ENCODE measurements around the gene RNF144A. TPM values are rescaled to one million over a fixed set of nuclear protein-coding genes. Genes with fewer than 3 reads are reported as not detected.

RNF144A gene
- total and polyA plus RNA-seq, 2 of the 13 experiments (the other 11 are each of a cell fraction or from before 2014, with no cell fraction given), result 13.9 to 16.5 TPM

DNA sequence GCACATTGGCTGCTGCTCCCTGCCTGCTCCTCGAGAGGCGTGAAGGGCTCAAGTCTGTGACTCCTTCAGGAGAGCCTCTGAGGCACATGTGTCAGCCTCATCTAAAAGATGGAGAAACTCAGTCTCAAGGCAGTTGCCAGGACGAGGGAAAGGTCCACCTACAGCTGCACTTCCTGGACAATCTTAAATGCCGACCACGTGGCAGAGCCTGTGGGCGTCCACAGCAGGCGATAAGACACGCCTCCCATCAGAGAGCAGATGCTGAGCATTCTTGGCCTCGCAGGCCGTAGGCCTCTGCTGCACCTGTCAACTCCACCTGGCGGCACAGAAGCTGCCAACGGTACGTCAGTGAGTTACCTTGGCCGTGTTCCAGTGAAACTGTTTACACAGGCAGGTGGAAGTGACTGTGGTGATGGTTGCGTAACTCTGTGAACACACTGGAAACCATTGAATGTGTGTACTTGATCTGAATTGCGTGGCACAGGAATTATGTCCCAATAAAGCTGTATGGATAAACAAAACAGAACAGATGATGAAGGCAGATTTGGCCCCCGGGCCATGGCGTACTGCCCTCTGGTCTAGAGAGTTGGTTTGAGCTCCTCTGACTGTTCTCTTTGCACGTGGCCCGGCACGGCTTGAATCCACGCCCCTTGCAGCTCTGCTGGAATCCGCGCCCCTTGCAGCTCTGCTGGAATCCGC, 114.5 kb downstream of the RNF144A start (continued):
- TF ChIP-seq ARNT2 (CRISPR knock-in tag; IDR thresholded peaks at IDR 0.05; ENCODE audit: low read depth) (peak; percentile 77), TCF7 (IDR thresholded peaks at IDR 0.05; ENCODE audit: low read depth) (peak; percentile 59; the same call in 1 of the 2 replicates), ZBTB42 (CRISPR knock-in tag; IDR thresholded peaks at IDR 0.05) (0 out of 2 replicates have a peak, but pooled peaks have one; percentile 49), ZNF850 (CRISPR knock-in tag; conservative IDR thresholded peaks at IDR 0.05) (no peak), ZFY (CRISPR knock-in tag; IDR thresholded peaks at IDR 0.05) (peak; percentile 82), MZF1 (CRISPR knock-in tag; IDR thresholded peaks at IDR 0.05; ENCODE audit: borderline replicate concordance) (no peak), ZNF747 (CRISPR knock-in tag; IDR thresholded peaks at IDR 0.05; ENCODE audit: borderline replicate concordance) (peak; percentile 91), IRX3 (CRISPR knock-in tag; IDR thresholded peaks at IDR 0.05; ENCODE audit: borderline replicate concordance, low read depth) (0 out of 2 replicates have a peak, but pooled peaks have one; percentile 68), PHF20 (CRISPR knock-in tag; IDR thresholded peaks at IDR 0.05) (0 out of 2 replicates have a peak, but pooled peaks have one; percentile 26), JUND (CRISPR knock-in tag; IDR thresholded peaks at IDR 0.05) (peak; percentile 90), HNRNPLL (IDR thresholded peaks at IDR 0.05; ENCODE audit: low read depth, low read length, poor library complexity, severe bottlenecking) (no peak)
- TF ChIP-seq, protein P1, sequence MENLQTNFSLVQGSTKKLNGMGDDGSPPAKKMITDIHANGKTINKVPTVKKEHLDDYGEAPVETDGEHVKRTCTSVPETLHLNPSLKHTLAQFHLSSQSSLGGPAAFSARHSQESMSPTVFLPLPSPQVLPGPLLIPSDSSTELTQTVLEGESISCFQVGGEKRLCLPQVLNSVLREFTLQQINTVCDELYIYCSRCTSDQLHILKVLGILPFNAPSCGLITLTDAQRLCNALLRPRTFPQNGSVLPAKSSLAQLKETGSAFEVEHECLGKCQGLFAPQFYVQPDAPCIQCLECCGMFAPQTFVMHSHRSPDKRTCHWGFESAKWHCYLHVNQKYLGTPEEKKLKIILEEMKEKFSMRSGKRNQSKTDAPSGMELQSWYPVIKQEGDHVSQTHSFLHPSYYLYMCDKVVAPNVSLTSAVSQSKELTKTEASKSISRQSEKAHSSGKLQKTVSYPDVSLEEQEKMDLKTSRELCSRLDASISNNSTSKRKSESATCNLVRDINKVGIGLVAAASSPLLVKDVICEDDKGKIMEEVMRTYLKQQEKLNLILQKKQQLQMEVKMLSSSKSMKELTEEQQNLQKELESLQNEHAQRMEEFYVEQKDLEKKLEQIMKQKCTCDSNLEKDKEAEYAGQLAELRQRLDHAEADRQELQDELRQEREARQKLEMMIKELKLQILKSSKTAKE (CRISPR knock-in tag; IDR thresholded peaks at IDR 0.05; ENCODE audit: borderline replicate concordance), result peak; percentile 78; the same call in 1 of the 2 replicates
- TF ChIP-seq, protein P2, sequence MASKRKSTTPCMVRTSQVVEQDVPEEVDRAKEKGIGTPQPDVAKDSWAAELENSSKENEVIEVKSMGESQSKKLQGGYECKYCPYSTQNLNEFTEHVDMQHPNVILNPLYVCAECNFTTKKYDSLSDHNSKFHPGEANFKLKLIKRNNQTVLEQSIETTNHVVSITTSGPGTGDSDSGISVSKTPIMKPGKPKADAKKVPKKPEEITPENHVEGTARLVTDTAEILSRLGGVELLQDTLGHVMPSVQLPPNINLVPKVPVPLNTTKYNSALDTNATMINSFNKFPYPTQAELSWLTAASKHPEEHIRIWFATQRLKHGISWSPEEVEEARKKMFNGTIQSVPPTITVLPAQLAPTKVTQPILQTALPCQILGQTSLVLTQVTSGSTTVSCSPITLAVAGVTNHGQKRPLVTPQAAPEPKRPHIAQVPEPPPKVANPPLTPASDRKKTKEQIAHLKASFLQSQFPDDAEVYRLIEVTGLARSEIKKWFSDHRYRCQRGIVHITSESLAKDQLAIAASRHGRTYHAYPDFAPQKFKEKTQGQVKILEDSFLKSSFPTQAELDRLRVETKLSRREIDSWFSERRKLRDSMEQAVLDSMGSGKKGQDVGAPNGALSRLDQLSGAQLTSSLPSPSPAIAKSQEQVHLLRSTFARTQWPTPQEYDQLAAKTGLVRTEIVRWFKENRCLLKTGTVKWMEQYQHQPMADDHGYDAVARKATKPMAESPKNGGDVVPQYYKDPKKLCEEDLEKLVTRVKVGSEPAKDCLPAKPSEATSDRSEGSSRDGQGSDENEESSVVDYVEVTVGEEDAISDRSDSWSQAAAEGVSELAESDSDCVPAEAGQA (IDR thresholded peaks at IDR 0.05; ENCODE audit: low read depth), result peak; percentile 87
- TF ChIP-seq, protein P2 (CRISPR knock-in tag; IDR thresholded peaks at IDR 0.05; ENCODE audit: borderline replicate concordance), result no peak
- TF ChIP-seq, protein P3, sequence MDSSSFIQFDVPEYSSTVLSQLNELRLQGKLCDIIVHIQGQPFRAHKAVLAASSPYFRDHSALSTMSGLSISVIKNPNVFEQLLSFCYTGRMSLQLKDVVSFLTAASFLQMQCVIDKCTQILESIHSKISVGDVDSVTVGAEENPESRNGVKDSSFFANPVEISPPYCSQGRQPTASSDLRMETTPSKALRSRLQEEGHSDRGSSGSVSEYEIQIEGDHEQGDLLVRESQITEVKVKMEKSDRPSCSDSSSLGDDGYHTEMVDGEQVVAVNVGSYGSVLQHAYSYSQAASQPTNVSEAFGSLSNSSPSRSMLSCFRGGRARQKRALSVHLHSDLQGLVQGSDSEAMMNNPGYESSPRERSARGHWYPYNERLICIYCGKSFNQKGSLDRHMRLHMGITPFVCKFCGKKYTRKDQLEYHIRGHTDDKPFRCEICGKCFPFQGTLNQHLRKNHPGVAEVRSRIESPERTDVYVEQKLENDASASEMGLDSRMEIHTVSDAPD (CRISPR knock-in tag; IDR thresholded peaks at IDR 0.05), result peak; percentile 93
- TF ChIP-seq, protein P4, sequence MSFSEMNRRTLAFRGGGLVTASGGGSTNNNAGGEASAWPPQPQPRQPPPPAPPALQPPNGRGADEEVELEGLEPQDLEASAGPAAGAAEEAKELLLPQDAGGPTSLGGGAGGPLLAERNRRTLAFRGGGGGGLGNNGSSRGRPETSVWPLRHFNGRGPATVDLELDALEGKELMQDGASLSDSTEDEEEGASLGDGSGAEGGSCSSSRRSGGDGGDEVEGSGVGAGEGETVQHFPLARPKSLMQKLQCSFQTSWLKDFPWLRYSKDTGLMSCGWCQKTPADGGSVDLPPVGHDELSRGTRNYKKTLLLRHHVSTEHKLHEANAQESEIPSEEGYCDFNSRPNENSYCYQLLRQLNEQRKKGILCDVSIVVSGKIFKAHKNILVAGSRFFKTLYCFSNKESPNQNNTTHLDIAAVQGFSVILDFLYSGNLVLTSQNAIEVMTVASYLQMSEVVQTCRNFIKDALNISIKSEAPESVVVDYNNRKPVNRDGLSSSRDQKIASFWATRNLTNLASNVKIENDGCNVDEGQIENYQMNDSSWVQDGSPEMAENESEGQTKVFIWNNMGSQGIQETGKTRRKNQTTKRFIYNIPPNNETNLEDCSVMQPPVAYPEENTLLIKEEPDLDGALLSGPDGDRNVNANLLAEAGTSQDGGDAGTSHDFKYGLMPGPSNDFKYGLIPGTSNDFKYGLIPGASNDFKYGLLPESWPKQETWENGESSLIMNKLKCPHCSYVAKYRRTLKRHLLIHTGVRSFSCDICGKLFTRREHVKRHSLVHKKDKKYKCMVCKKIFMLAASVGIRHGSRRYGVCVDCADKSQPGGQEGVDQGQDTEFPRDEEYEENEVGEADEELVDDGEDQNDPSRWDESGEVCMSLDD (CRISPR knock-in tag; IDR thresholded peaks at IDR 0.05; ENCODE audit: borderline replicate concordance), result no peak

Measured in HepG2 (cell line).